GM19239 (cell line): ENCODE measurements around the gene PBX3.
"Not testable (repeated sequence)": the region's sequence is repeated elsewhere in the genome, so short reads cannot be mapped to it uniquely, and the experiment has no call there.

ENCODE experiments used
- DNase-seq: peaks from one replicate; pipeline ENCODE4 v3.0.0; 2011; ENCODE audit warnings: low spot score; ENCODE audit not compliant: insufficient read length
- FAIRE-seq: peaks from 2 replicates; lab custom pipeline; 2011; peaks lifted over from hg19 to GRCh38; lab: Jason Lieb, UNC

The PBX3 gene

DNA sequence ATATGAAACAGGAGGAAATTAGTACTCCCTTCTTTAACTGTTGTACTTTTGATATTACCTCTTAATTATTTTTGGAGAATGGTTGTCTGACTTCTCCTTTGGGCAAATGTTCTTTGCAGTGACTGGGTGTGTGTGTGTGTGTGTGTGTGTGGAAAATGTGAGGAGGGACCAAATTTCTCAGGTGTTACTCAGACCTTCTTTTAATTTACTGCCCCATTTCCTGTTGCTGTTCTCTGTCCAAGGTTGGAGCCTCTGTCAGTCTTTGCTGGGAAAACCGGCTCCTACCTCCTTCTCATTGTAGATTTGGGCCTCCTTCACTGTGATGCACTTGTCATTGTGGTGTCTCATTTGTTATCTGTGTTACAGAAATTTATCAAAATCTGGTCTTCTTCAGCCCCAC, 68.4 kb downstream of the PBX3 start:
- DNase-seq (no peak), FAIRE-seq (no peak)

DNA sequence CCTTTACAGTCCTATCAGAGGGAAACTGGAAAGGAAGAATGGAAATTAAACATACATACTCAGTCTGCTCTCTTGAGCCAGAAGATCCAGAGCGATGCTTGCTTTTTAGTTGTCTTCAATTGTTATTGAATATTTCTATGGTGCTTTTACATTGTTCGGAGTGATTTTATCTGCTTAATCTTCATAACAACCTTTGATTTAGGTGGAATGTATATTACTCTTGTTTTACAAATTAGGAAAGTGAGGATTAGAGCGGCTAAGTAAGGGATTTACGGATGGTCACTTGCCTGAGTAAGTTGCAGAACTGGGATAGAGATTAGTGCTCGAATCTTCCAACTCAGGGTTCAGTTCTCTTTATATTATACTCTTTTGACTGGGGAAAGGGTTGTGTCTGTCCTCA, 69.1 kb downstream of the PBX3 start:
- no peak for DNase-seq
- no peak for FAIRE-seq

DNA sequence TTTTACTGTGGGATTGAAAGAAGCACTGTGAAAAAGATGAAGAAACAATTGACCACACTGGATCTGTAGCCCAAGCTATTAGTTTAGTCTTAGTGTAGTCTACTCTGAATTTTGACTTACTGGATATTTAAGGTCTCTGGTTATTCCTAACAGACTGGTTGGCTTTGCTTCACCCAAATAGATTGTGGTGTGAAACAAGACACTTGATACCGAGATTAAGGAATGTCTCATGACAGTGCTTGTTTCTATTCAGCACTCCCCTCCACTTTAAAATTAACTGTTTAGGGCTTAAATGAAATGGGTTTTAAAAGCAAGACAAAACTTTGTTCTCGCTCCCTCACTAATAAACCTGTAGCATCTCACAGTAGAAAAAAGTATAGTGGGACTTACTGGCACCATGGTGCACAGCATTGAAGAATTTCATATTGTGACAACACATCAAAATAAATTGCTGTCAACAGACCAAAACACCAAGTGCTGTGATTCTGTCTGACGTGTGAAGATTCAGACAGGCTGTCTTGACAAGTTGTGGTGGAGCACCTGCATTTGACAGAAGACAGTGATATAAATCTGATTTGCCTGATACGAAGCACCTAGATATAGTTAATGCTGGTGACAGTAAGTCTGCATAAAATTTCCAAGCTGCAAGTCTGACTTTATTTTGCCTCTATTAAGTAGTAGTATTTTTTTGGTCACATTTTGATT, 73.1 kb downstream of the PBX3 start:
- DNase-seq = no peak
- FAIRE-seq = peak; percentile 78

DNA sequence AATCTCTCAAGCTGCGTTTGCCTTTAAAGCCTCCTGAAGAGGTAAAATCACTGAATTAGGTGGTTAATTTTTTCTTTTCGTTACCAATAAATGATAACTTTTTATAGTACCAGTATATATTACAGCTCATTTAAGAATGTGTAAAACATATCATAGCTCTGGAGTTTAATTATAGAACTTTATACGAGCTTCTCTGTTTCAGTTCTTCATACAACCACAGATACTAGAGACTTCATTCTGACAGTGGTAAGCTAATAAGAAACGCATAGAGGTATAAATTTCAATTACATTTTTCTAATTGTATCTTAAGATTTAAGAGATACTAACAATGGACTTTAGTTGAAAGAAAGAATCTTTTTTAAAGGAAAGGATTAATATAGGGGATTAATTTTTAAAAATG, 73.9 kb downstream of the PBX3 start:
- peak; percentile 73 for FAIRE-seq
- no peak for DNase-seq

DNA sequence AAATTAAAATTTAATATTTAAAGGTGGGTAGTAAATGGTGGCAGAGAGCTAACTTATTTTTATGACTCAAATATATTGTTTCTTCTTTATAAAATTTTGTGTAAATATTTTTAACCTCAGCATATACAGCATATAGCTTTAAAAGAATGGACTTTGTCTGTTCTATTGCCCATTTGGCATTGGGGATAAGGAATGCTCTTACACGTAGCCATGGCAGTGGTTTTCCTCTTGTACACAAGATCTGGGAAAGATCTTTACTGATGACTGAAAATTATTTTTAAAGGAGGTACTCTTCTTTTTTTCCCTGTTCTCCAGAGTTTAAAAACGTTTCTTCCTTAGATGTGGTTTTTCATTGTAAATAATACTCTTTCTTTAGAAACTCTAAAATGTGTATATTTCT, 75.0 kb downstream of the PBX3 start:
- FAIRE-seq (peak; percentile 40), DNase-seq (no peak)

DNA sequence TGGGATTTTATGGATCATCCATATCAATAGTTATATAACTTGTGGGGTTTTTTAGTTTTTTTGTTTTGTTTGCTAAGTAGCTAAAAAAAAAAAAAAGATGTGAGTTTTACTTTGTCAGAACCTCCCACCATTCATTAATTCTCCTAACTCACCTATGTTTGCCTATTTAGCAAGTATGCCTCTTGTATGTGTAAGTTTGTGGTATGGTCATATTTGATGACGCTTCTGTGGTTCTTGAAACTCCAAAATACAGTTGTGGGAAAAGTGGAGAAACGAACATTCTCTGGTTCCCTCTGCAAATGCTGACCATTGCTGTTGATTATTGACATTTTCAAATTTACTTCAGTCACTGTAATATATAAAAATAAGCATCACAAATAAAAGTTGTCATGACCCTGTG, 75.7 kb downstream of the PBX3 start:
- FAIRE-seq (no peak), DNase-seq (no peak)

DNA sequence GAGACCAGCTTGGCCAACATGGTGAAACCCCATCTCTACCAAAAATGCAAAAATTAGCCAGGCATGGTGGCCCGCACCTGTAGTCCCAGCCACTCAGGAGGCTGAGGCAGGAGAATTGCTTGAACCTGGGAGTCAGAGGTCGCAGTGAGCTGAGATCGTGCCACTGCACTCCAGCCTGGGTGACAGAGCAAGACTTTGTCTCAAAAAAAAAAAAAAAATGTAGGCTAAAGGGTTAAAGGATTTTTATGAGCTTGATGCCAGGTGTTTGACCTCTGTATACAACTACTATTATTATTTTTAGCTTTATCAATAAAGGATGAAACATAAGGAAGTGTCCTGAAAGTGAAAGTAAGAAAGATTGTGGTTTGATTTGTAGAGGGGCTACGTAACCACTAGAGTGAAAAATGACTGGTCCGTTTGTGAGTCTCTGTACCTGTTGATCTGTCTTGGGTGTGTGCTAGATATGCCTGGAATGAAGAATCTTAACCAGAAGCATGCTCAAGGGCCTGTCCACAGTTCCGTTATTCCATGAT, 76.8 kb downstream of the PBX3 start:
- not testable (repeated sequence) for DNase-seq
- FAIRE-seq = peak; percentile 92

DNA sequence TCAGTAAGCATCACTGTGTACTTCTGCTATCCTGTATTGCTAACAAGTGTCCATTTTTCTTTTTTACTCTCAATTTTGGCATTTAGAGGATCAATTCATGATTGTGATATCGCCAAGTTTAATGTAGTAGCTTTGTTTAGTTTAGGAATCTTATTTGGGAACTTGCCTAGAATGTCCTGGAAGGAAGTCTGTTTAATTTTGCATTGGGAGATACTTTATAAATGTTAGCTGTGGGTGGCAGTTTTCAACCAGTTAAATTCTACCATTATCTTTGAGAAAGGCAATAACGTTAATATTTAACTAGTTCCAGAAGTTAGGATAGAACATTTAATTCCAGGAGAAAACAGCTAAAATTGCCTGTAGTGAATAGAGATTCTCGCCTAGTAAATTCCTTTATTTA, 78.6 kb downstream of the PBX3 start:
- FAIRE-seq = no peak
- no peak for DNase-seq

DNA sequence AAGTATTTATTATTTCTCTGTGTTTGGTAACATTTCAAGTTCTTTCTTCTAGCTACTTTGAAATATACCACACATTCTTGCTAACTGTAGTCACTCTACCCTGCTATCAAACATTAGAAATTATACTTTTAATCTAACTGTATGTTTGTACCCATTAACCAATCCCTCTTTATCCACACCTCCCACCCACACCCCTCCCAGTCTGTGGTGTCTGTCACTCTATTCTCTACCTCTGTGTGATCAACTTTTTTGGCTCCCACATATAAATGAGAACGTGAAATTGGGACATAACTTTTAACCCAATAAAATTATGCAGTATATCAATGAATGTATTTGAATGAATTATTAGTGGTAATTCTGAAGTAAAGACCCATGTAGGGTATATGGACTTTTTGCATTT, 79.7 kb downstream of the PBX3 start:
- FAIRE-seq = no peak
- DNase-seq = no peak

DNA sequence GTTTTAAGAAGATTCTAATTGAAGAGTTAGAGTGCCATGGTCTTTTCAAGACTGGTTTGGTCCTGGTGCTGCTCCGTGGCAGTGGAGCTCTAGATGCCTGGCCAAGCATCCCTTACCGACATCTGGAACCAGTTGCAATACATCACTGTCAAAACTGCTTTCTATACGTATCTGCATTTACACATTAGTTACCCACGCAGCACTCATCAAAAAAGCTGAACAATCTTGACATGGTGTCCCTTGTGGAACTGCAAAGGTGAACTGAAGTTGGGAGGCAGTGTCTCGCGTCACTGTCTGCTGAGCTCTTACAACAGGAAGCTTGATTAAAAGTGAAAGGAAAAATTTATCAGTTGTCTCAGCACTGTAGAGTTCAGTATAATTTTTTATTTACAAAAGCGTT, 82.6 kb downstream of the PBX3 start:
- FAIRE-seq (peak; percentile 90), DNase-seq (no peak)

DNA sequence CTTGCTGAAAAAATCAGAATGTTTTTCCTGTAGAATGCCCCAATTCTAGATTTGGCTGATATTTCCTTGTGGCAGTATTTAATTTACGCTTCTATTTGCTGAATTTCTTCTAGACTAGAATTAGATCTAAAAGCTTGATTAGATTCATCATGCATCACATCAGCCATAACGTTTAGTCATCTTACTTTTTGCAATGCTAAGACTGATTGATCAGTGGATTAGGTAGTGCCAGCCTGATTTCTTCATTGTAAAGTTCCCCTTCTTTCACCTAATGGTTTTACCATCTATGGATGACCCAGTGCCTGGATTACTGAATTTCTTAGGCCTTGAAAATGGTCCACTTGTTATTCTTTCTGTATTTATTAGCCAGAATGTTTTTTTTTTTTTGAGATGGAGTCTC, 83.9 kb downstream of the PBX3 start:
- DNase-seq (no peak), FAIRE-seq (no peak)

DNA sequence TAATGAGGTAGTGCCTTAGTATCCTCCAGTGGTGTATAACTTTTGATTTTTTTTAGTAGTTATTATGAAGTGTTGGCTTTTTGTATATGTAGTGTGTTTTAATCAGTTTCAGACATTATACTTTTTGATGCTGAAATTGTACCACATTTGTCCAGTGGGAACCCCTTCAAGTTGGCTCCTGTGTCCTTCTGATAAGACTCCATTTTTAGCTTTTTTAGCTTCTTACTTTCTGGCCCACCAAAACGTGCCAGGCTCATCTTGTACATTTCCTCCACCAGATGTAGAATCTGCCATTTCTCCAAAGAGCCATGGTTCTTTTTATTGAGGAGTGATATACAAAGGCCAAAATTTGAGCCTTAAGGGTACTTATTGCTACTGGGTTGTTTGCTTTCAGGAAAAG, 84.4 kb downstream of the PBX3 start:
- no peak for FAIRE-seq

DNA sequence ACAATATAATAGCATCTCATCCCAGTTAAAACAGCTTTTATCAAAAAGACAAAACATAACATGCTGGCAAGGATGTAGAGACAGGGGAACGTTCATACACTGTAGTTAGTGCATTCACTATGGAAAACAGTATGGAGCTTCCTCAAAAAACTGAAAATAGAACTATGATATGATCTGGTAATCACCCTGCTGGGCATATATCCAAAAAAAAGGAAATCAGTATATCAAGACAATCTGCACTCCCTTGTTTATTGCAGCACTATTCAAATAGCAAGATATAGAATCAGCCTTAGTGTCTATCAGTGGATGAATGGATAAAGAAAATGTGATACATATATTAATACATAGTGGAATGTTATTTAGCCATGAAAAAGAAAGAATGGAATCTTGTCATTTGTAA, 88.5 kb downstream of the PBX3 start:
- no peak for FAIRE-seq
- no peak for DNase-seq

More for the DNA sequence above, 84.4 kb downstream of the PBX3 start:
- no peak for DNase-seq

DNA sequence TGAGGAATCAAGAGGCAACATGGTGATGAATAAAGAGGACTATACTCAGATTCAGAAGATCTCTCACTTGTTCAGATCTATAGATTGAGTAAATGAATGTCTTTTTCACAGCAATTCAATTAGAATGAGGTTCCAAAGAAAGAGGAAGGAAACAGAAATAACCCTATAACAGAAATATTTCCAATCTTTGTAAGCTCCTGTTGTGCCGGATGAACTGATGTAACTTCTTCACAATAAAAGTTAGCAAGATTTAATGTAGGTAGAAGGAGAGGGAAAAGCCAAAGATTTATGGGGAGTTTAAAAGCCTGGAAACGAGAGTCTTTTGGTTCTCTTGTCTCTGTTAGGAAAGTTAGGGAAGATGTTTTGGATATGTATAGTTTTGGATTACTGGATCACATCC, 92.1 kb downstream of the PBX3 start:
- FAIRE-seq (peak; percentile 48), DNase-seq (no peak)

DNA sequence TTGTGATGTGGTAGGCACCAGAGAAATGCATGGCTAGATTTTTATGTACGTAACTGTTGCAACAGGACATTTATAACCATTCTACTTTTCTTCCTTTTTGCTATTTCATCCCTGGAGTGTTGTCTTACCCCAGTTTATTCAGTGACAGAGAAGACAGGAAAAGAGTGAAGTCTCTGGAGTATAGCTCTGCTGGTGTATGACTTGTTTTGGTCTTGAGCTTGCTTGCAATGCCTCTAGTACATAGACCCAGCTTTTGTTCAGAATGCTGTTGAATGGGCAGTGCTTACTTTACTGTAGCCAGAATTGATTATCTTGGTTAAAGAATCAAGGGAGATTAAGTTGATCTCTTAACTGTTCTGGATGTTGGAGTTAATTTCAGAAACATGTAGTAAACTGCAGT, 94.3 kb downstream of the PBX3 start:
- DNase-seq (no peak), FAIRE-seq (no peak)

DNA sequence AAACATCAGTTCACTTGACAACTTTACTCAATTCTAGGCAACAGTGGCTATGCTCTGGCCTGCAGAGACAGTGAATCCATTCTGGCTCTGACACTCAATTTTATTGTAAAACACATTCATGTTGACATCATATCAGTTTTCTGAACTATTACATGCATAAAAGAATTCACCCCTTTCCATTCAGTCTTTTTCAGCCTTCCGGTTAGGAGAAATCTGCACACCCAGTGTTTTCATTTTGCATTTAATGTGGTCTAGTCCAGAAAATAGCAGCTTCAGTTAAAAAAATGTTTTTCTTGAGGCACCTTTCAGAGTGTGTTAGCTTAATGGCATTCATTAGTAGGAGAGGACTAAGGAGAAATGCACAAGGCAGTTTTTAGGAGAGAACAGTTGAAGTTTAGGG, 95.1 kb downstream of the PBX3 start:
- no peak for DNase-seq
- FAIRE-seq = peak; percentile 18

DNA sequence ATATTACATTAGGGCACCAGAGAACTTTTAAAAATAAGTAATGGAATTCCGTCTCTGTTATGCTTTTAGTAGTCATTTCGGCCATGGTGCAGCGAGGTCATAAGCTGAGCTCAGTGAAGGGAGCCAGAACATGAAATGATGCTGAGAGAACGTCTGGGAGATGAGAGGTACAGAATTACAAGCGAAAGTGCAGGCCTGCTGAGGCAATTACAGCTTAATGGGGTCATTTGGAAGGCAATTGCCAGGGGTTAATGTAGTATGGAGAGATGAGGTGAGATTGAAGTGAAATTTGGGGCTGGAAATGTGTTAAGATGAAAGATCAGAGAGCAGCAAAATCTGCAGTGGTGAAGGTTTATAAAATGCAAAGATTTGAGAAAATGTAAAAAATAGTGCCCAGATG, 96.5 kb downstream of the PBX3 start:
- no peak for DNase-seq
- no peak for FAIRE-seq

DNA sequence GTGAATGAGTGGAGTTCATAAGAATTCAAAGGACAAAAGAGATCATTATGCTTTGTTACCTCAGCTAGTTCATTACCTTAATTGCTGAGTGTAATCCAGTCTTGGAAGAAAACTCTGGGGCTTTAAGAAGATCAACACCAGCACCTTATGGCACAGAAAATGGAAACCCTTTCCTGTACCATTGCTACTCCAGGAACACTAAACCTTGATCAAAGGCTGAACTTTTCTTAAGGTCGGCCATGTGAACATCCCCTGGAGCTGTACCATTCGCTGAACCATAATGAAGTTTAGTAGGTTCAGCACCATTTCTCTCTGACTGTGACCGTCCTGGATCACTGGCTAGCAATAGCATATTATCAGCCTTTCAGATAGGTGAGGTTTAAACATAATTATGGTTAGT, 97.4 kb downstream of the PBX3 start:
- DNase-seq = no peak
- peak; percentile 80 for FAIRE-seq

DNA sequence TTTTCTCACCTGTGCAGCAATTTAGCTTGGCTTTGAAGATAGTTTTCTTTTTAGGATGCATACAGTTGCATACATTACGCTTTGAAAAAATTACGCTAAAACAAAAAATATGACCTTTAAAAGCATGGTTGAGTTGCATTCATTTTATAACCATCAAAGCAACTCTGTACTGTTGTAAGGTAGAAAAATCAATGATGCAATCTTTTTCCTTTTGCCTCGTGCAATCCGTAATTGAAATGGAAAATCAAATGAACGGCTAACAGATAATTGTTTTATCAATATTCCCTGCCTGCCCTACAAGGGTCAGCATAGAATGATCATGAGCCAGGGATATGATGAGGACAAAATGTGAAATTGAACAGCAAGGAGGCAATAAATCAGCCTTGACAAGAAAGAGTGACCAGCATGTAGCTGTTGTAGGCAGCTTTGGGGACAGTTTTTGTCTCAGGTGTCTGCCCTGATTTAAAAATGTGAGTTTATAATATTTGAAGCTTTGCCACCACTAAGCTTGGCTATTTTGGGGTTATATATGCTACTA, 98.2 kb downstream of the PBX3 start:
- DNase-seq (no peak), FAIRE-seq (peak; percentile 60)

DNA sequence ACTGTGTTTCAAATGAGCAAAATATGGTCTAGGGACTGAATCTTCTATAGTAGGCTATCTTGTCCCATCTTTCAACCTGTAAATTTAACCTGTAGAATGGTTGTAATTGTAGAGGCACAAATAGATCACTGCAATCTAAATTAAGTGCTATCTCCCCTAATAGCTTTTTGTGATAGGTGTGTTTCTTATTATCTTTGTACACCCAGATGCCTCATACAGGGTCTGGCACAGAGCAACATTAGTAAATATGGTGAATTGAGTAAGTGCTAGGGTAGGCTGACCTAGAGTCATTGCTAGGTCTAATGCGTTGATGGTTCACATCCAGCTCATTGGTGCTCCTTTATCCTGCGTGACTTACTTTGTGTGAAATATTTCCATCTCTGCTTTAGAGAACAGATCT, 100.6 kb downstream of the PBX3 start:
- no peak for DNase-seq
- peak; percentile 51 for FAIRE-seq

DNA sequence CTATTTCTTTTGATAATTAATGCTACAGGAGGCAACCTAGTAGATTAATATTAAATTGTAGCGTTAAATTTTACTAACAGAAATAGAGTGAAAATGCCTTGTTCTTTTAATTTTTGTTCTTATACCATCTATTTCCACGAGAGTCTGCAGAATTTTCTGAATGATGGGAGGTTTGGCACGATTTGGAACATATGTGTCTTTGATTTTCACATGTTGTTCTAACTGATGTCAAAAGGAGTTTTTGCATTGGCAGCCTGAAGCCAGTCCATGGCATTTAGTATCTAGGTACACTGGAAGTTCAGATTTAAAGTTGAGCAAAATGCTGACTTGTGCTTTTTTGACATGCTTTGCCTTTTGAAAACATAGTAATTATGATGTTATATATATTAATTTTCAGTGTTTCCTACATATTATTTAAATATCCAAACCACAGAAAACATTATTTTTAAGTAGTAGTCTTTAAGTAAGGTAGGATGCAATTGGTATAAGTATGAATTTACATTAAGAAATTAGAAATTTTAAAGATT, 103.0 kb downstream of the PBX3 start:
- FAIRE-seq (no peak), DNase-seq (no peak)

DNA sequence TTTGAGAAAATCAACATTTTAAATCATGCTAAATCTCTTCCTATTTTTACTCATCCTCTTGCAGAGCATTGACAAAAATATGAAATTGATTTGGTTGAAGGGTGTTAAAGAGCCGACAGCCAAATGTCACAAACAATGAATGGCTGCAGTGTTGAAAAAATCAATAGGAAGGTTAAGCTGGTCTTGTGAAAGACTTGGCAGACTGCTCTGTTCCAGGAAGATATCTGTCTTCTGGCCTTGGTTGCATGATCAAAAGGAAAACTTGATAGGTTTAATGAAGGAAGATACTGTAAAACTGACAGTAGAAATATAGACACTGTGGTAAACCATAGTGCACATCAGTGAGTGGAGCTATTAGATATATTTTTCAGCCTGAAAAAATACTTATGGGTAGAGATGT, 103.6 kb downstream of the PBX3 start:
- FAIRE-seq = peak; percentile 66

More for the DNA sequence above, 103.6 kb downstream of the PBX3 start:
- no peak for DNase-seq
